Astrocyte (in vitro differentiated cells and primary cell): ENCODE results near the gene POLG2. TPM values are rescaled to one million over a fixed set of nuclear protein-coding genes. Genes with fewer than 3 reads are reported as not detected.
A peak's percentile ranks its signal among the peaks of the same experiment; 100 is the strongest.

Source experiments
- DNase-seq: peaks from one replicate; pipeline ENCODE4 v3.0.0-alpha.2; 2010; ENCODE audit warnings: low read depth
- FAIRE-seq: peaks from 2 replicates; lab custom pipeline; 2011; peaks lifted over from hg19 to GRCh38; lab: Jason Lieb, UNC
- H2AFZ ChIP-seq: 2 replicates; pipeline ENCODE4 v1.6.0; 2012; ENCODE audit warnings: low read depth, low read length, inconsistent platforms
- H3K27ac ChIP-seq: 2 replicates; pipeline ENCODE4 v1.5.1; 2011; ENCODE audit warnings: low read depth, low read length, inconsistent platforms
- H3K27me3 ChIP-seq: 2 replicates; pipeline ENCODE4 v1.6.0; 2011; ENCODE audit warnings: low read length, inconsistent platforms; ENCODE audit not compliant: insufficient read depth
- H3K36me3 ChIP-seq: 2 replicates; pipeline ENCODE4 v1.5.1; 2011; ENCODE audit warnings: low read length, inconsistent platforms; ENCODE audit not compliant: insufficient read depth
- H3K4me1 ChIP-seq: 2 replicates; pipeline ENCODE4 v1.5.1; 2011; ENCODE audit warnings: low read length, inconsistent platforms; ENCODE audit not compliant: insufficient read depth
- H3K4me2 ChIP-seq: 2 replicates; pipeline ENCODE4 v1.6.0; 2012; ENCODE audit warnings: low read length, inconsistent platforms
- H3K4me3 ChIP-seq: 2 replicates; pipeline ENCODE4 v1.5.1; 2011; ENCODE audit warnings: low read depth, mild to moderate bottlenecking, low read length, inconsistent platforms; ENCODE audit not compliant: insufficient read depth
- H3K79me2 ChIP-seq: 2 replicates; pipeline ENCODE4 v1.6.0; 2012; ENCODE audit warnings: mild to moderate bottlenecking, low read length, inconsistent platforms; ENCODE audit not compliant: insufficient read depth
- H3K9ac ChIP-seq: 2 replicates; pipeline ENCODE4 v1.6.0; 2012; ENCODE audit warnings: mild to moderate bottlenecking, low read length, inconsistent platforms
- H3K9me3 ChIP-seq: 2 replicates; pipeline ENCODE4 v1.5.1; 2012; ENCODE audit warnings: low read depth, mild to moderate bottlenecking, low read length, inconsistent platforms; ENCODE audit not compliant: insufficient read depth
- H4K20me1 ChIP-seq: 2 replicates; pipeline ENCODE4 v1.6.0; 2012; ENCODE audit warnings: low read length, inconsistent platforms; ENCODE audit not compliant: insufficient read depth
- H3K27ac Mint-ChIP-seq: one replicate; pipeline ENCODE4 v1.8.0; 2021; ENCODE audit warnings: mild to moderate bottlenecking, mixed read lengths; ENCODE audit not compliant: unreplicated experiment
- H3K27me3 Mint-ChIP-seq: one replicate; pipeline ENCODE4 v1.8.0; 2021; ENCODE audit warnings: low read depth, mixed read lengths; ENCODE audit not compliant: unreplicated experiment
- H3K36me3 Mint-ChIP-seq: one replicate; pipeline ENCODE4 v1.8.0; 2021; ENCODE audit warnings: low read depth, mixed read lengths; ENCODE audit not compliant: unreplicated experiment
- H3K4me1 Mint-ChIP-seq: one replicate; pipeline ENCODE4 v1.8.0; 2021; ENCODE audit warnings: low read depth, mixed read lengths; ENCODE audit not compliant: unreplicated experiment
- H3K4me3 Mint-ChIP-seq: one replicate; pipeline ENCODE4 v1.8.0; 2021; ENCODE audit warnings: mild to moderate bottlenecking, moderate library complexity, mixed read lengths; ENCODE audit not compliant: unreplicated experiment
- H3K9me3 Mint-ChIP-seq: one replicate; pipeline ENCODE4 v1.8.0; 2021; ENCODE audit warnings: mild to moderate bottlenecking, mixed read lengths; ENCODE audit not compliant: unreplicated experiment
- EZH2 ChIP-seq: IDR thresholded peaks from 2 replicates; pipeline ENCODE4 v1.6.1; 2012; ENCODE audit warnings: mild to moderate bottlenecking, low read length, inconsistent platforms; ENCODE audit not compliant: insufficient read depth
- total RNA-seq: library from RNA; stranded (reverse); gene quantifications from 2 replicates; pipeline ENCODE4 v1.2.1, GENCODE V29; 2021
- TF ChIP-seq, protein P1 (sequence below): IDR thresholded peaks from 2 replicates; pipeline ENCODE4 v1.5.1; 2011; ENCODE audit warnings: low read depth, mild to moderate bottlenecking, inconsistent platforms, low read length, moderate library complexity; ENCODE audit not compliant: insufficient read depth

Gene POLG2
- total RNA-seq, 1 donor from 2014 or later: 16.2 TPM

DNA sequence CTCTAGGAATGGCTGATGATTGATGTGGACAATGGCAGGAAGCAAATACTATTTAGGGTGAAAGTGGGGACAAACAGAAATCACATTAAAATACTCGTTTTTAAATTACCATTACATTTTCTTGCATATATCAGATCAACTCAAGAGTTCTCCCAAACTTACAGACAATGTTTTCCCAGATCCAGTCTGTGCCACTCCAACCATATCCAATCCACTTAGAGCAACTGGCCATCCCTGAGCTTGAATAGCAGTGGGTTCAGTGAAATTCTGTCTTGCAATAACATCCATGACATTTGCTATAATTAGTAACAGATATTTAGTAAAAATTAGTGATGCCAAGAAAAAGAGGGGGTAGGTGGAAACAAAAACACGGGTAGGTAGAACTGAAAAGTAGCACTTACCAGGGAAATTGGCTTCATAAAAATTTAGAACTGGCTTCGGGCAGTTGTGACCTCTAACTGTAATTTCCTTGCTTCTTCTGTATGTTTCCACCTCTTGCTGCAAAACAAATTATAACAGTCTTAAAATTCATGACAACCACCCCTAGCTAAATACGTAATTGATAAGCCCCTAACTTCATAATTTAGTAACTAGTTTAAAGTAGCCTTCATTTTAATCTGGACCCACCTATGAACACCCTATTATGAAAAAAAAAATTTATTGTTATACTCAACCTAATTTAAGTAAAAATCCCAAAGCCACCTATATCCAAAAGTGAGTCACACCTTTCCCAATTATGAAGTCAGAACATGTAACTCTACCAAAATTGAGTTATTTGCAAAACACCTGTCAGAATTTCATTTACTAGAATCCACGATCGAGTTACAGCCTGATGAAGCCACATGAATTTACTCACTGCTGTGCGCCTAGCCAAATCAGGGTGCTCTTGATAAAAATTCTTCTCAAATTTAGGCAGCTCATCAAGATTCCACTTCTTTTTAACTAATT is 7.2 kb upstream of the POLG2 start:
- H3K4me2 ChIP-seq: peak overlapping the region; percentile 90
- peak overlapping the region; percentile 99 for H3K27ac ChIP-seq
- H3K9me3 ChIP-seq: no peaks in the 10 kb centered on the region
- H3K9me3 Mint-ChIP-seq: no peaks in the 10 kb centered on the region
- FAIRE-seq (no peak), DNase-seq (no peak)
- H3K9ac ChIP-seq: peak overlapping the region; percentile 100
- H3K4me3 ChIP-seq: peak overlapping the region; percentile 100
- H3K27me3 Mint-ChIP-seq: no peaks in the 10 kb centered on the region
- peak overlapping the region; percentile 94 for H3K4me3 Mint-ChIP-seq
- H3K36me3 ChIP-seq: peaks cover 56% of the 10 kb centered on the region
- H3K36me3 Mint-ChIP-seq: peaks cover 20% of the 10 kb centered on the region
- peaks cover 93% of the 10 kb centered on the region for H3K79me2 ChIP-seq
- H3K4me1 Mint-ChIP-seq: peaks cover 41% of the 10 kb centered on the region
- TF ChIP-seq, protein P1, sequence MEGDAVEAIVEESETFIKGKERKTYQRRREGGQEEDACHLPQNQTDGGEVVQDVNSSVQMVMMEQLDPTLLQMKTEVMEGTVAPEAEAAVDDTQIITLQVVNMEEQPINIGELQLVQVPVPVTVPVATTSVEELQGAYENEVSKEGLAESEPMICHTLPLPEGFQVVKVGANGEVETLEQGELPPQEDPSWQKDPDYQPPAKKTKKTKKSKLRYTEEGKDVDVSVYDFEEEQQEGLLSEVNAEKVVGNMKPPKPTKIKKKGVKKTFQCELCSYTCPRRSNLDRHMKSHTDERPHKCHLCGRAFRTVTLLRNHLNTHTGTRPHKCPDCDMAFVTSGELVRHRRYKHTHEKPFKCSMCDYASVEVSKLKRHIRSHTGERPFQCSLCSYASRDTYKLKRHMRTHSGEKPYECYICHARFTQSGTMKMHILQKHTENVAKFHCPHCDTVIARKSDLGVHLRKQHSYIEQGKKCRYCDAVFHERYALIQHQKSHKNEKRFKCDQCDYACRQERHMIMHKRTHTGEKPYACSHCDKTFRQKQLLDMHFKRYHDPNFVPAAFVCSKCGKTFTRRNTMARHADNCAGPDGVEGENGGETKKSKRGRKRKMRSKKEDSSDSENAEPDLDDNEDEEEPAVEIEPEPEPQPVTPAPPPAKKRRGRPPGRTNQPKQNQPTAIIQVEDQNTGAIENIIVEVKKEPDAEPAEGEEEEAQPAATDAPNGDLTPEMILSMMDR: no peak
- TF ChIP-seq EZH2: no peak
- peaks cover 86% of the 10 kb centered on the region for H4K20me1 ChIP-seq
- H3K27me3 ChIP-seq: no peaks in the 10 kb centered on the region
- H3K27ac Mint-ChIP-seq: peak overlapping the region; percentile 96
- peaks cover 38% of the 10 kb centered on the region for H3K4me1 ChIP-seq
- no peak overlapping the region for H2AFZ ChIP-seq

GRCh38 chr17:64503341-64503740 is 6.5 kb upstream of the POLG2 start:
- DNase-seq (no peak), FAIRE-seq (no peak)
- TF ChIP-seq, protein P1: no peak
- no peak for TF ChIP-seq EZH2
- H3K9me3 Mint-ChIP-seq: no peaks in the 10 kb centered on the region
- H3K4me3 ChIP-seq: peak overlapping the region; percentile 100
- H3K4me1 Mint-ChIP-seq: peaks cover 45% of the 10 kb centered on the region
- no peaks in the 10 kb centered on the region for H3K27me3 Mint-ChIP-seq
- peaks cover 87% of the 10 kb centered on the region for H4K20me1 ChIP-seq
- H3K4me2 ChIP-seq: peak overlapping the region; percentile 90
- H3K36me3 ChIP-seq: peaks cover 64% of the 10 kb centered on the region
- peaks cover 33% of the 10 kb centered on the region for H3K4me1 ChIP-seq
- no peaks in the 10 kb centered on the region for H3K9me3 ChIP-seq
- H2AFZ ChIP-seq: no peak overlapping the region
- H3K27ac ChIP-seq: no peak overlapping the region
- H3K4me3 Mint-ChIP-seq: peak overlapping the region; percentile 94
- peak overlapping the region; percentile 100 for H3K9ac ChIP-seq
- no peaks in the 10 kb centered on the region for H3K27me3 ChIP-seq
- no peak overlapping the region for H3K27ac Mint-ChIP-seq
- peaks cover 22% of the 10 kb centered on the region for H3K36me3 Mint-ChIP-seq
- peaks cover 89% of the 10 kb centered on the region for H3K79me2 ChIP-seq
